HG03060 (cell line): Measurements from ENCODE around the gene BAG3.
A peak's percentile ranks its signal among the peaks of the same experiment; 100 is the strongest.

Experiments used
- ATAC-seq: cut with Tn5 transposase; IDR thresholded peaks from one replicate; pipeline ENCODE4 v1.9.1; 2021; ENCODE audit warnings: low read depth, moderate number of reproducible peaks; ENCODE audit not compliant: unreplicated experiment

The BAG3 gene

DNA sequence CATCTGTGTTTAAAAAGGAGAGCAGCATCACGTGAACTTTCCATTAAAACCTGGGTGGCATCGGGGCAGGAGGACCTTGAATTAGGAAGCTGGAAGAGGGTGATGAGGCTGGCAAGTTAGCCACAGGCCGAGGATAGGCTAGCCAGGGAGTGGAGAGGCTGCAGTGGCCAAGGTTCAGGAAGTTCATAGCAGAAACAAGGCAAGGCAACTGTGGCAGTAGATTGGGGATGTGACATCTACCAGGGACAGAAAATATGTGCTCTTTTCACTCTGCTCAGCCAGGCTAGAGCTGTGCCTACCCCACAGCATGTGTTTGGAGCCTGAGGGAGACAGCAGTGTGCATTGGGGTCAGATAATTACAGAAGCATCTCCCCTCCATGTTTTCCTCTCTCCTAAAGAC lies 72.4 kb downstream of the BAG3 start:
- no peak for ATAC-seq

- ATAC-seq, result no peak
These were observed 73.7 kb downstream of the BAG3 start for GRCh38 chr10:119724593-119725516.

- ATAC-seq, result peak; percentile 8
These were observed 74.3 kb downstream of the BAG3 start for GRCh38 chr10:119725517-119725827.

DNA sequence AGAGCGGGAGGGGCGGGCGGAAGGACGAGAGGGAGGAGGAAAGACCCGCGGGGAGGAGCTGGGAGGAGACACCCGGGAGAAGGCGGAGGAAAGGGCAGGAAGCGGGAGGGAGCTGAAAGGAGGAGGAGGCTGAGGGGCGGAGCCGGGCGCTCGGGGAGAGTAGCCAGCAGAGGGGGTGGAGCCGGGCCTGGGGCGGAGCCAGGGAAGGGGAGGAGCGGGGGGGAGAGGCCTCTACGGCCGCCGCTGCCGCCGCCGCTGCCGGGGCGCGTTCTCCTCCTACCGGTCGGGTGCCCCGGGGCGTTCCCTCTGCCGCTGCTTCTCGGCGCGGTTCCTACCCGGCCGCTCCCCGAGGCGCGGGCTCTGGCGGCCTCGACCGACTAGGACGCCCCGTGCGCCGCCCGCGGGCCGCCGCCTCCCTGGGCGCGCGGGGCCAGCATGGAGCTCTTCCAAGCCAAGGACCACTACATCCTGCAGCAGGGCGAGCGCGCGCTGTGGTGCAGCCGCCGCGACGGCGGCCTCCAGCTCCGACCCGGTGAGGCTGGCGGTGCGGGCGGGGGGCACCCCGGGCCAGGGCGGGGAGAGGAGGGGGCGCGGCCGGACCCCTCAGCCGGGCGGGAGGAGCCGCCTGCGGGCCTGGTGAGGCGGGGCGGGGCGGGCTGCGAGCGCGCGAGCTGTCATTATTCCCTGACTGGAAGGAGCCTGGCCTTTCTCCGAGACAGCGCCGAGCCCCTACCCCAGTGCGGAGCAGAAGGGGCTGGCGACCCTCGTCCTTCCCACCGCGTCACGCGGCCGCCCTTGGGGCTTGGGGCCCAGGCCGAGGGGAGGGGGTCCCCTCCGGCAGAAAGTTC lies 74.9 kb downstream of the BAG3 start, which contains the start of gene INPP5F:
INPP5F (plus strand) TSS at position 223 of the 848 bp plus-strand sequence; CDS start at position 436, 213 bp downstream.
- peak; percentile 70 for ATAC-seq

DNA sequence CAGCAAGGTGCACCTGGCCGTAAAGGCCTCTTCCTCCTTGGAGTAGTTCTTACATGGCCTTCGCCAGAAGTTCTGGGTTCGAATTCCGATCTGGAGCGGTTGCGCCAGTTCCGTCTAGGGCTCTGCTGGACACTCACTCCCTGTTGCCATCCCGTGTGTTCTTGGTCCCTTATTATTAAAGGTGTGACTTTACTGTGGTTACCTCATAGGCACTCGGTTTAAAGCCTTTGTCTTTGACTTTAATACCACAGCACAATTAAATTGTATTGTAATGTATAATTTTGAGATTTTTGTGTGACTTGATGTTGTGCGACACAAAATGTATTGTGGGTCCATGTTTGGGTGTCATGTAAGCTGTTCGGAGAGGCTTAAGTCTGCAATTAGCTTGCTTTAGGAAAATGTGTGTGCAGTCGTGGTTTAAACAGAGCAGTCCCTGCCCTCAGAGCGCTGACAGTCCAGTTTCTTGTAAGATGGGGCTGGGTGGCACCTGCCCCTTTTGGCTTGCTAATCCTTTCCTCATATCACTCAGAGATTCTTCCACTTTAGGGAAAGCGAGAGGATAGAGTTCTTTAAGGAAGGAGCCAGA lies 75.6 kb downstream of the BAG3 start:
- ATAC-seq, result no peak
